ENCODE measurements around the gene CCIN. TPM values are rescaled to one million over a fixed set of nuclear protein-coding genes. Genes with fewer than 3 reads are reported as not detected.
"Not testable (repeated sequence)": the region's sequence is repeated elsewhere in the genome, so short reads cannot be mapped to it uniquely, and the experiment has no call there.

Gene CCIN
- total and polyA plus RNA-seq, 3 donors from 2014 or later: 48.7 to 171 (median 84.8) TPM

GRCh38 chr9:36169708-36170107 lies 520 bp downstream of the CCIN start:
- H3K4me3 ChIP-seq: no peak overlapping the region
- WGBS, 2 donors: 92 to 95% methylated on average over 16 to 17 of the region's 17 CpGs
- H3K9me3 ChIP-seq: no peaks in the 10 kb centered on the region
- no peak for TF ChIP-seq POLR2A (IDR thresholded peaks at IDR 0.05)
- no peak for TF ChIP-seq CTCF (IDR thresholded peaks at IDR 0.05)
- H3K27ac ChIP-seq: no peak overlapping the region
- intact Hi-C loops (cut with DNase I; ENCODE audit: low total_unique reads): loop anchor here (5.0 to 10.0 kb wide), 2 partner anchors 65 to 153 kb away; no protein-coding TSS in a partner anchor
- no peaks in the 10 kb centered on the region for H3K27me3 ChIP-seq
- no peaks in the 10 kb centered on the region for H3K4me1 ChIP-seq
- no peak for DNase-seq
- H3K36me3 ChIP-seq (ENCODE audit: low read depth, missing control alignments): no peaks in the 10 kb centered on the region

- intact Hi-C loops (cut with DNase I; ENCODE audit: low total_unique reads): no loop called here
- Histone ChIP-seq H3K27ac (no peak overlapping the region), H3K27me3 (no peaks in the 10 kb centered on the region), H3K9me3 (no peaks in the 10 kb centered on the region), H3K4me1 (no peaks in the 10 kb centered on the region), H3K4me3 (no peak overlapping the region), H3K36me3 (ENCODE audit: low read depth, missing control alignments) (no peaks in the 10 kb centered on the region)
- no peak for DNase-seq
- TF ChIP-seq CTCF (IDR thresholded peaks at IDR 0.05) (no peak), POLR2A (IDR thresholded peaks at IDR 0.05) (no peak)
- WGBS, 2 donors: 97 to 99% methylated on average over 10 to 13 of the region's 13 CpGs
Measured at GRCh38 chr9:36170531-36170930, 1.3 kb downstream of the CCIN start.

- intact Hi-C loops (cut with DNase I; ENCODE audit: low total_unique reads): no loop called here
- H3K4me1 ChIP-seq: no peaks in the 10 kb centered on the region
- H3K4me3 ChIP-seq: no peak overlapping the region
- DNase-seq: no peak
- no peaks in the 10 kb centered on the region for H3K36me3 ChIP-seq (ENCODE audit: low read depth, missing control alignments)
- H3K9me3 ChIP-seq: no peaks in the 10 kb centered on the region
- no peak for TF ChIP-seq POLR2A (IDR thresholded peaks at IDR 0.05)
- no peak for TF ChIP-seq CTCF (IDR thresholded peaks at IDR 0.05)
- WGBS, 2 donors: 92 to 96% methylated on average over 2 of the region's 2 CpGs
- no peak overlapping the region for H3K27ac ChIP-seq
- no peaks in the 10 kb centered on the region for H3K27me3 ChIP-seq
Measured at GRCh38 chr9:36173861-36174260, 4.7 kb downstream of the CCIN start.

- DNase-seq: no peak
- no peaks in the 10 kb centered on the region for H3K36me3 ChIP-seq (ENCODE audit: low read depth, missing control alignments)
- H3K27me3 ChIP-seq: no peaks in the 10 kb centered on the region
- intact Hi-C loops (cut with DNase I; ENCODE audit: low total_unique reads): no loop called here
- WGBS, 2 donors: 84 to 85% methylated on average over 7 of the region's 7 CpGs
- H3K4me3 ChIP-seq: no peak overlapping the region
- H3K4me1 ChIP-seq: no peaks in the 10 kb centered on the region
- no peaks in the 10 kb centered on the region for H3K9me3 ChIP-seq
- H3K27ac ChIP-seq: no peak overlapping the region
- TF ChIP-seq CTCF (IDR thresholded peaks at IDR 0.05) (no peak), POLR2A (IDR thresholded peaks at IDR 0.05) (no peak)
Measured at GRCh38 chr9:36174271-36174670, 5.1 kb downstream of the CCIN start.

- DNase-seq: no peak
- WGBS, 2 donors: 76 to 86% methylated on average over 2 to 3 of the region's 3 CpGs
- no peak for TF ChIP-seq POLR2A (IDR thresholded peaks at IDR 0.05)
- TF ChIP-seq CTCF (IDR thresholded peaks at IDR 0.05): no peak
- intact Hi-C loops (cut with DNase I; ENCODE audit: low total_unique reads): no loop called here
- Histone ChIP-seq H3K4me3 (no peak overlapping the region), H3K27ac (no peak overlapping the region), H3K36me3 (ENCODE audit: low read depth, missing control alignments) (no peaks in the 10 kb centered on the region), H3K9me3 (no peaks in the 10 kb centered on the region), H3K4me1 (no peaks in the 10 kb centered on the region), H3K27me3 (no peaks in the 10 kb centered on the region)
Measured at GRCh38 chr9:36174731-36175130, 5.5 kb downstream of the CCIN start.

- H3K36me3 ChIP-seq (ENCODE audit: low read depth, missing control alignments); H3K4me3 ChIP-seq; intact Hi-C loops (cut with DNase I; ENCODE audit: low total_unique reads); H3K9me3 ChIP-seq; H3K27ac ChIP-seq; H3K4me1 ChIP-seq; DNase-seq; H3K27me3 ChIP-seq: not testable (repeated sequence)
- 93 to 94% methylated on average over 3 of the region's 3 CpGs for WGBS, 2 donors
Measured at GRCh38 chr9:36175209-36175608, 6.0 kb downstream of the CCIN start.

- 95 to 96% methylated on average over 10 of the region's 10 CpGs for WGBS, 2 donors
- H3K27me3 ChIP-seq; H3K36me3 ChIP-seq (ENCODE audit: low read depth, missing control alignments); H3K4me1 ChIP-seq; intact Hi-C loops (cut with DNase I; ENCODE audit: low total_unique reads); H3K27ac ChIP-seq; H3K4me3 ChIP-seq; DNase-seq; H3K9me3 ChIP-seq: not testable (repeated sequence)
Measured at GRCh38 chr9:36176496-36176895, 7.3 kb downstream of the CCIN start.
